SK-N-SH (cell line): ENCODE measurements around the gene CPAMD8.

Source experiments
- CHD2 ChIP-seq: fragments of 150-350 bp; IDR thresholded peaks from 2 replicates; pipeline ENCODE4 v1.6.1; 2018; ENCODE audit warnings: low read length; ENCODE audit not compliant: partially characterized antibody
- FOSL2 ChIP-seq: IDR thresholded peaks from 2 replicates; pipeline ENCODE4 v1.4.0; 2012; ENCODE audit warnings: low read depth, mild to moderate bottlenecking, moderate library complexity, borderline replicate concordance
- FOXJ3 ChIP-seq: sonication (generic); formaldehyde crosslinking; IDR thresholded peaks from 2 replicates; pipeline ENCODE4 v1.5.1; 2020; ENCODE audit warnings: mild to moderate bottlenecking, missing genetic modification reagents
- GABPA ChIP-seq: IDR thresholded peaks from 2 replicates; pipeline ENCODE4 v1.4.0; 2012; ENCODE audit warnings: low read depth, mild to moderate bottlenecking
- NRF1 ChIP-seq: IDR thresholded peaks from 2 replicates; pipeline ENCODE4 v1.6.1; 2012; ENCODE audit warnings: low read depth, mild to moderate bottlenecking, low read length
- POLR2AphosphoS5 ChIP-seq: IDR thresholded peaks from 2 replicates; pipeline ENCODE4 v1.6.1; 2012; ENCODE audit warnings: low read depth, low read length
- TAF1 ChIP-seq: IDR thresholded peaks from 2 replicates; pipeline ENCODE4 v1.6.1; 2012; ENCODE audit warnings: low read depth, mild to moderate bottlenecking, low read length, moderate library complexity, borderline replicate concordance
- YY1 ChIP-seq: IDR thresholded peaks from 2 replicates; pipeline ENCODE4 v1.4.0; 2012; ENCODE audit warnings: low read depth, mild to moderate bottlenecking
- TF ChIP-seq, protein P1 (sequence below): fragments of 150-350 bp; IDR thresholded peaks from 2 replicates; pipeline ENCODE4 v1.6.1; 2017; ENCODE audit warnings: antibody characterized with exemption, low read length, low read depth, borderline replicate concordance
- TF ChIP-seq, protein P2 (sequence below): fragments of 200-600 bp; sonication (generic); IDR thresholded peaks from 2 replicates; pipeline ENCODE4 v1.6.1; 2017; ENCODE audit warnings: antibody characterized with exemption, mild to moderate bottlenecking, moderate library complexity
- TF ChIP-seq, protein P3 (sequence below): IDR thresholded peaks from 2 replicates; pipeline ENCODE4 v1.4.0; 2012; ENCODE audit warnings: low read depth

GRCh38 chr19:17020385-17020784, 6.2 kb downstream of the CPAMD8 start:
- TF ChIP-seq, protein P1, sequence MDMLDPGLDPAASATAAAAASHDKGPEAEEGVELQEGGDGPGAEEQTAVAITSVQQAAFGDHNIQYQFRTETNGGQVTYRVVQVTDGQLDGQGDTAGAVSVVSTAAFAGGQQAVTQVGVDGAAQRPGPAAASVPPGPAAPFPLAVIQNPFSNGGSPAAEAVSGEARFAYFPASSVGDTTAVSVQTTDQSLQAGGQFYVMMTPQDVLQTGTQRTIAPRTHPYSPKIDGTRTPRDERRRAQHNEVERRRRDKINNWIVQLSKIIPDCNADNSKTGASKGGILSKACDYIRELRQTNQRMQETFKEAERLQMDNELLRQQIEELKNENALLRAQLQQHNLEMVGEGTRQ = no peak
- TF ChIP-seq, protein P2, sequence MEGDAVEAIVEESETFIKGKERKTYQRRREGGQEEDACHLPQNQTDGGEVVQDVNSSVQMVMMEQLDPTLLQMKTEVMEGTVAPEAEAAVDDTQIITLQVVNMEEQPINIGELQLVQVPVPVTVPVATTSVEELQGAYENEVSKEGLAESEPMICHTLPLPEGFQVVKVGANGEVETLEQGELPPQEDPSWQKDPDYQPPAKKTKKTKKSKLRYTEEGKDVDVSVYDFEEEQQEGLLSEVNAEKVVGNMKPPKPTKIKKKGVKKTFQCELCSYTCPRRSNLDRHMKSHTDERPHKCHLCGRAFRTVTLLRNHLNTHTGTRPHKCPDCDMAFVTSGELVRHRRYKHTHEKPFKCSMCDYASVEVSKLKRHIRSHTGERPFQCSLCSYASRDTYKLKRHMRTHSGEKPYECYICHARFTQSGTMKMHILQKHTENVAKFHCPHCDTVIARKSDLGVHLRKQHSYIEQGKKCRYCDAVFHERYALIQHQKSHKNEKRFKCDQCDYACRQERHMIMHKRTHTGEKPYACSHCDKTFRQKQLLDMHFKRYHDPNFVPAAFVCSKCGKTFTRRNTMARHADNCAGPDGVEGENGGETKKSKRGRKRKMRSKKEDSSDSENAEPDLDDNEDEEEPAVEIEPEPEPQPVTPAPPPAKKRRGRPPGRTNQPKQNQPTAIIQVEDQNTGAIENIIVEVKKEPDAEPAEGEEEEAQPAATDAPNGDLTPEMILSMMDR = no peak
- no peak for TF ChIP-seq FOXJ3
- no peak for TF ChIP-seq TAF1
- no peak for TF ChIP-seq YY1
- TF ChIP-seq POLR2AphosphoS5 = no peak
- no peak for TF ChIP-seq GABPA
- TF ChIP-seq NRF1 = no peak
- TF ChIP-seq, protein P3, sequence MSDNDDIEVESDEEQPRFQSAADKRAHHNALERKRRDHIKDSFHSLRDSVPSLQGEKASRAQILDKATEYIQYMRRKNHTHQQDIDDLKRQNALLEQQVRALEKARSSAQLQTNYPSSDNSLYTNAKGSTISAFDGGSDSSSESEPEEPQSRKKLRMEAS = no peak
- TF ChIP-seq FOSL2 = no peak
- no peak for TF ChIP-seq CHD2
